ENCODE measurements around the gene SEMA3A.
"Not testable (repeated sequence)": the region's sequence is repeated elsewhere in the genome, so short reads cannot be mapped to it uniquely, and the experiment has no call there.

The SEMA3A gene

DNA sequence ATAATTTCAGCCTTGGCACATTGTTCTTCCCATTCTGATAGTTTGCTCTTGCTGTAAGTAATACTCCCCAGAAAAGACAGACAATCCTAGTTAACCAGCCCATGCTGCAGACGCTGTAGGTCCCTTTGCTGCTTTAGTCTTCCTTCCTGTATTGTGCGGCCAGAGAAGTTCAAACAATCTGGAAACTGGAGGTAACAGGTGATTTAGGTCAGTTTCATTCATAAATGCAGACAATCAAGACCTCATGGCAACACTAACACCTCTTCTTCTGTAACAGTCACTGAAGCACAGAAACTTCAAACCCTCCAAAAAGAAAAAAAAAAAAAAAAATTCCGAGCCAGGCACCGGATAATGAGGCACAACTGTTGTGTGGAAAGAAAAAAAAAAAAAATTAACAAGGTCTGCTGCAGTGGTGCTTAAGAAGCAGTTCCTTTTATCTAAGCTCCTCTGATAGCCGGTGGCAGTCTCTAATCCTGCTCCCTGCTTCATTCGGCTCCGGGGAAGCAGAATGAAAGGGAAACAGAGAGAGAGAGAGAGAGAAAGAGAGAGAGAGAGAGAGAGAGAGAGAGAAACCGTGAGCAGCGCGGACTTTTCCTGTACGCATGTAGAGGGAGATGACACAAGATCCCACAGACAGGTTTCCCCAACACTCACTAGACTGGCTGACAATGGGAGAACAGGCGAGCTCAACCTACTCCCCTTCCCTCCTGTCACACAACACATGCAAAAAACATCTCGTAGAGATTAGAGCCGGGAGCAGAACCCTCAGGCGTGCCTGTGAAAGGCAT is at the start of gene SEMA3A:
Gene SEMA3A, minus strand, starts transcription at position 306 of the 788 bp plus-strand sequence. Its CDS starts 203 bp downstream, at position 103.
- no peak for DNase-seq

DNA sequence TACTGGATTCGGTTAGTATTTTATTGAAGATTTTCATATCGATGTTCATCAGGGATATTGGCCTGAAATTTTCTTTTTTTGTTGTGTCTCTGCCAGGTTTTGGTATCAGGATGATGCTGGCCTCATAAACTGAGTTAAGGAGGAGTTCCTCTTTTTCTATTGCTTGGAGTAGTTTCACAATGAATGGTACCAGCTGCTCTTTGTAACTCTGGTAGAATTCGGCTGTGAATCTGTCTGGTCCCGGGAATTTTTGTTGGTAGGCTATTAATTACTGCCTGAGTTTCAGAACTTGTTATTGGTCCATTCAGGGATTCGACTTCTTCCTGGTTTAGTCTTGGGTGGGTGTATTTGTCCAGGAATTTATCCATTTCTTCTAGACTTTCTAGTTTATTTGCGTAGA is 48.4 kb upstream of the SEMA3A start:
- peak; percentile 6 for DNase-seq

DNA sequence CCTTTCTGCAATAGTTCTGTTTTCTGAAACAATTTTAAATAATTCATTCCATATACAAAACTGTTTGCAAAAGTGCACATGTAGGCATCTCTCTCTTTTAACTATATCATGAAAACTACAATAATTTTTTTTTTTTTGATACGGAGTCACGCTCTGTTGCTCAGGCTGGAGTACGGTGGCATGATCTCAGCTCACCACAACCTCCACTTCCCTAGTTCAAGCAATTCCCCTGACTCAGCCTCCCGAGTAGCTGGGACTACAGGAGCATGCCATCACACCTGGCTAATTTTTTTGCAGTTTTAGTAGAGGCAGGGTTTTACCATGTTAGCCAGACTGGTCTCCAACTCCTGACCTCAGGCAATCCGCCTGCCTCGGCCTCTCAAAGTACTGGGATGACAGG is 44.0 kb upstream of the SEMA3A start:
- no peak for DNase-seq

DNA sequence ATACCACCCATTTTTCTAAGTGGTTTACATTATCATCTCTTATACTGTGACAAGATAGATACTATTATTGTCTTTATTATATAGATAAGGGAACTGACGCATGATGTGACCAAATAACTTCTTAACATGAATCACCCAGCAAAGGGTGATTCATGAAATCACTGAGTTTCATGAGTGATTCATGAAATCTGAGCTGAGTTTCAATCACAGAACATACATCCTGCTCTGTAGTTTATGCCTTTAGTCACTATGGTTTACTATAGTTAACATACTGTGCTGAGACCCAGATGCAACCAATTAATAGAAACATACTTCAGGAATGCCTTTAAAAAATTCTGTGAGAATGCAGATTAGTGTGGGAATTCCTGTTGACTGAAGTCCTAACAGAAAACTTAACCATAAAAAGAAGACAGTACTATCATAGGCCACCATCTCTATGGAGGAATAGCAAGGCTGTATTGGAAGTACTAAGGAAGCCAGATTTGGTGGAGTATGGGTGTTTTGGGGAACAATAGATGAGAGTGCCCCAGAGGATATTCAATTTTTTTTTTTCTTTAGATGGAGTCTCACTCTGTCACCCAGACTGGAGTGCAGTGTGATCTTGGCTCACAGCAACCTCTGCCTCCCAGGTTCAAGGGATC is 43.1 kb upstream of the SEMA3A start:
- no peak for DNase-seq

DNA sequence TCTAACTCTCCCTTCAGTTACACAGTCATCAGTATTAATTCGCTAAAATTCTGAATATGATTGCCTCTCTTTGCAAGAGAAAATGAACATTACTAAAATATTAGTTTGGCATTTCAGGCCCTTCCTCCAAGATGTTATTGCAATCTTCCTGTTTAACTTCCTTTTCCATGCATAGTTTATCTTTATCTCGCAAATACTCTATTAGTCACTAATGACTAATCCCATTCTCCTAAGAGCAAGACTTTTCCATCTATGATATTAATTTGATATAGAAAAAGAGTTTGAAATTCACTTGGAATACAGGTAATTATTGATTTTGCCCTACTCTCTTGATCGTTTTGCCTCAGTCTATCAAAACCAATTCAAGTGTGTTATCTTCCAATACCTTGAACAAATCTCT is 41.8 kb upstream of the SEMA3A start:
- DNase-seq = no peak

DNA sequence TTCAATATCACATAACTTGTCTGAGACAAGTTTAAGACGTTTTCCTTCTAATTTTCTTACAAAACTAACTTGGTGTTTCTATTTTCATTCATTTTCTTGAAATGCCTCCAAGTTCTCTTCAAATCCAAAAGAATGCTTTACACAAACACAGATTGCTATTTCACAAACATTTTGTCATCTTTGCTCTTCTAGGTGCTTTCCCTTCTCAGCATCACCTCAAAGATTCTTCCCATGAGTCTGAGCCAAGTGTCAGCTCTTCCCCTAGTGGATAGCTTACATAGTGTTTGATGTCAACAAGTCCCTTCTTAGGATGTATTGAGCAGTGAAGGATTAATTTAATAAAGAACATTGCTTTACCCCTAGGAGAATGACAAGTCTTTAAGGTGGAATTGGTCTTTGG is 38.1 kb upstream of the SEMA3A start:
- DNase-seq = no peak

DNA sequence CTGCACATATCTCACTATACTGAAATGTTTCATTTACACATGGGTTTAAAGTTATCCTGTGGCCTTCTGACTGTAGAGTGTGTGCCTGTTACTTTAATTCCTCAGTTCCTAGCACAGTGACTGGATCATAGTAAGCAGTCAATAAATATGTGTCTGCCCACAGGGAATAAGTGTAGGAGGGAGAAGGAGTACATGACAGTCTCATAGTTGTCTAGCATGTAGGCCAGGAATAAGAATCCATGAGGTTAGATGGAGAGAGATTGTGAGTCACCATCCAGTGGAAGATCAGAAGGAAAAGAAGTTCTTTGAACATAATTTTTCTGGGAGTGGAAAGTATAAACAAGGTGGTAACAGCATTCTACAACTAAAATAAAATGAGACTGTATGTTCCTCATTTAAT is 36.6 kb upstream of the SEMA3A start:
- DNase-seq = no peak

DNA sequence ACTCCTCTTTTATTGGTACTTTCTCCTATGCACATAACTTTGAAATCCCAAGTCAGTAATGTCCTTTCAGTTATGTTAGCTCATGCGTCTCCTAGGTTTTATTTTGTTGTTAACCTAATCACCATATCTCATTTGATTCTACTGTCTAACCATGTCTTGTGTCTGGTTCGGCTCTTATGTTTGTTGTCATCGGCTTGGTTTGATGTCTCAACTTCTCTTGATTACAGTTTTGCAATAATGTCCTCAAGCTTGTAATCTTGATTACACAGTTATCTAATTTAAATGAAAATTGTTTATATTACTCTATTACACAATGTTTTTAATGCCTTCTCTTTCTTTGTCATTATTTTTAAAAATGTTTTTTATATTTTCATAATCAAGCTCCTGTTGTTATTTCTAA is 35.9 kb upstream of the SEMA3A start:
- no peak for DNase-seq

DNA sequence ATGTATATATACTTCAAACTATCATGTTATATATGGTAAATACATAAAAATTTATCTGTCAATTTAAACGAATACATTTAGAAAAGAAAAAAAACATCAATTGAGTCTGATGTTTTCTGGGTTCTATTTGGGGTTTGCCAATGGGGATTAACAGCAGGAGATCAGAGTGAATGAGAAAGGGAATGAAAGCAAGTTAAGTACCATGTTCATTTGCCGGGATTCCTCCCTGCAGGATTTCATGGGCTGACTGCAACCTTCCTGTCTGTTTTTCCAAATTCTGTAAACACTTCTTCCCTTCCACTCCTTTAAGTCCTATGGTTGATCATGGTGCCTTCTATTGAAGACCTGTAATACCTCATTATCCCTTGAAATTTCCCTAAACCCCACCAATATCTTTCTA is 33.9 kb upstream of the SEMA3A start:
- no peak for DNase-seq

DNA sequence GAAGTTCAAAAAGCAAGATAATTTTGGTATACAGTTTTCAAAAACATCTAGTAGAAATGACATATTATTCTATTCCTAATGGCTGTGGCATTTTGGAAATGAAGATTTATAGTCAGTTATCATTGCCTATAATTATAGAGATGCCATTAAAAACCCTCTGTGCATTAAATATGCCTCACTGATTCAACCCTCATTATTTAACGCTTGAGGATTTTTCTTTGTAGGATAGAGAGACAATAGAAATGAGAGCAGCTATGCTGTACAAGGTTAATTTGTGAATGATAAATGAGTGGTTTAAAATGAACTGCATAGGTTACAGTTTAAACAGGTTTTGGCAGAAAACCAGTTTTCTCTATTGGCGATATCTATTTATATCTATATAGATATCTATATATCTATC is 32.2 kb upstream of the SEMA3A start:
- no peak for DNase-seq

DNA sequence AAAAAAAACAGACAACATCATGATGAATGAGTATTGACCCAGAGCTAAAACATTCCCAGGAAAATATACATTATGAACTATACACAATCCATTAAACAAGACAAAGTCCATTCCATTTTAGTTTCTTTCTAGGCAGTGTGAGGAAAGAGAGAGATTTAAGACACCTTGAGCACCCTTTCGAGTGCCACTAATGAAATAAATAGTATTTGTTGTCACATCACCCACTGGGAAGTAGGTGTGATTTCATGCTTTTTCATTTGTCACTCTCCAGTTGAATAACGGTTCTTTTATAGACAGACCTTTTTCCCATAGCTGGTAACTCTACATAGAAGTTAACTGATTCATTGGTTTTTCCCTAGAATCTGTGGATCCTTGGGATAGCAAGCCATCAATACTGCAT is 29.9 kb upstream of the SEMA3A start:
- DNase-seq = no peak

DNA sequence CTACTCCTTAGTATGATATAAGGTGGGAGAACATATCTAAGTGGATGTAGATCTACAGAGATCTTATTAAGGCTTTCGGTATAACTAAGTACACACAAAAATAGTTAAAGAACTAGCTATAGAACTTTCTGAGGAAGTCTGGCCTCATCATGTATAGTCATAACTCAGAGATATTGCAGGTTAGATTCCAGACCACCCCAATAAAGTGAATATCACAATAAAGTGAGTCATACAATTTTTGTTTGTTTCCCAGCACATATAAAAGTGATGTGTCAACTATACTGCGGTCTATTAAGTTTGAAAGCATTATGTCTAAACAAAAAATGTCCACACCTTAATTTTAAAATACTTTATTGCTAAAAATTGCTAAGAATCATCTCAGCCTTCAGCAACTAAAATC is 24.7 kb upstream of the SEMA3A start:
- DNase-seq = no peak

DNA sequence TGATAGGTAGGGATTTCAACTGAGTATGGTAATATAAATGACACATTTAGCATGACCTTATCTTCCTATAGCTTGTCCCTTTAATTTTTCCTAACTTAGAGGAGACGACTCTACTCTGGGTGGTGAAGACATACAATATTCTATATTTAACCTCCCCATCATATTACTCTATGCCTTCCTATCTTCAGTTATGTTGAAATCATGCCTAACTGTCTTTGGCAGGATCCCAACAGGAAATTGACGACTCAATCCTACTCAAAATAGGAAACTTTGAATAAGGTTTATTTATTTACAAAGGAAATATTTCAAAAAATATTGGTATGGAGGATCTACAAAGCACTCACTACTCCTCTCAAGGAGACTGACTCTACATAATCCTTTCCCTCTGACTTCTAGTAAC is 24.1 kb upstream of the SEMA3A start:
- no peak for DNase-seq

DNA sequence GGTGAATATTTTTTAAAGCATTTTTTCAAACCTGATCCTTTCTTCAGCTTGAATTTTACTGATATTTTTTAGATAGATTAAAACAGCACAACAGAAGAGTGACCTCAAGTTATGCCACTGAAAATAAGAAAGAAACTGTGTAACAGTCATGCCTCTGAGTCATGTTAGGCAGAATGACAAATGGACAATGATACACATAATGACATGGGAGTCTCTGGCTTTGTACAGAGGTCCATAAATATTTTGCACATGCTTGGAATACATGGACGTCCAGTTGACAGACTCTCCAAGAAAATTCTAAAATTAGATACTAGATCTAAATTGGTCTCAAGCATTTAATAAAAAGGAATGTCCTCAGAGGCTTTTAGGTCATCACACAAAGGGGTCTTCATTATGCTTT is 21.9 kb upstream of the SEMA3A start:
- DNase-seq = no peak

DNA sequence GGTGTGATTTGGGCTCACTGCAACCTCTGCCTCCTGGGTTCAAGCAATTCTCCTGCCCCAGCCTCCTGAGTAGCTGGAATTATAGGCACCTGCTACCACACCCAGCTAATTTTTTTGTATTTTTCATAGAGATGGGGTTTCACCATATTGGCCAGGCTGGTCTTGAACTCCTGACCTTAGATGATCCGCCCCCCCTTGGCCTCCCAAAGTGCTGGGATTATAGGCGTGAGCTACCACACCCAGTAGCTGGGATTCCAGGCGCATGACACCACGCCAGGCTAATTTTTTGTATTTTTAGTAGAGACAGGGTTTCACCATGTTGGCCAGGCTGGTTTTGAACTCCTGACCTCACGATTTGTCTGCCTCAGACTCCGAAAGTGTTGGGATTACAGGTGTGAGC is 20.2 kb upstream of the SEMA3A start:
- DNase-seq = not testable (repeated sequence)

DNA sequence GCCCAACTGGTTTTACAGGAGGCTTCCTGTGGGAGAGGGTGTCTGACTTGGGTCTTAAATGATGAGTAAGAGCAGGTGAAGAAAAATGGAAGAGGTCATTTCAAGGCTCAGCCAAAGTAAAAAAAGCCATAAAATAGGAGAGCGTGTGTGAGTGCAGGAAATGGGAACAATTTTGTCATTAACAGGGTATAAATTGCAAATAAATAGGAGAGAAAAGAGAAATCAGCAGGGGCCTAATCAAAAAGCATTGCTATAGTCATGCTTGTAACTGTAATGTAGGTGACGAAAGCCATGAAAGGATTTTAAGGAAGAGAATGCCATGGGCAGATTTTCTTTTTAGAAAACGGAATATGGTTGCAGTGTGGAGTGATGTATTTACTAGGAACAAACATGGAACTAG is 15.7 kb upstream of the SEMA3A start:
- DNase-seq = no peak

DNA sequence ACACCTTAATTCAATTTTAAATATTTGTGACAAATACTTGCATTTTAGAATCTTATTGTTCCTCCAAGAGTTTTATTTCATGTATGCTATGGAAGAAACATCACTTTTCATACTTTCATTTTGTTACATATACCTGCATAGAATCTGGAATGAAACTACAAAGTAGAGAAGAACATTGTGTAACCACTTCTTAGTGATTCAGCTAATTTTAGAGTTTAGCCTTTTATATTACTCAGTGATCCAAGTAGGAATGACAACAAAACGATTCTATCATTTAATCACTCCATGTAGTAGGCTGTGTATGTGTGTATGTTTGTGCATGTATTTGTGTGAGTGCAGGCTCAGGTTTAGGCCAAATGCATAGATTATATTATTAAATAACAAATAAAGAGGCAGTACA is 14.4 kb upstream of the SEMA3A start:
- no peak for DNase-seq

DNA sequence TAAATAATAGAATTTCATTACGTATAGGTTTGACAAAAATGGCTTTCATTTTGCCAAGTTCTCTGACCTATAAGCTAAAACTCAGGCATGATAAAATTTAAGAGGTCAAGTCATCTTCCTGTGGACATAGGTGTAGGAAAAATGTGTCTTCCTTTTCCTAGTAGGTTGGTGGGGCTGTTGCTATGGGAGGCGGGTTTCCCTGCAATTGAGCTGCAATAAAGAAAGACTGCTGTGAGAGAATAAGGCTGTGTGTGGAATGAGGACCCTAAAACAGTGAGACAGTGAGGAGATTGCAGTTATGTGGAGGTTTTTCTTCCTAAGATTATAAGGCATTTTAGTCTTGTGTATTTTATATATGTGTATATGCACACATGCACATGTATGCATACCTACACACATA is 13.0 kb upstream of the SEMA3A start:
- DNase-seq = no peak

DNA sequence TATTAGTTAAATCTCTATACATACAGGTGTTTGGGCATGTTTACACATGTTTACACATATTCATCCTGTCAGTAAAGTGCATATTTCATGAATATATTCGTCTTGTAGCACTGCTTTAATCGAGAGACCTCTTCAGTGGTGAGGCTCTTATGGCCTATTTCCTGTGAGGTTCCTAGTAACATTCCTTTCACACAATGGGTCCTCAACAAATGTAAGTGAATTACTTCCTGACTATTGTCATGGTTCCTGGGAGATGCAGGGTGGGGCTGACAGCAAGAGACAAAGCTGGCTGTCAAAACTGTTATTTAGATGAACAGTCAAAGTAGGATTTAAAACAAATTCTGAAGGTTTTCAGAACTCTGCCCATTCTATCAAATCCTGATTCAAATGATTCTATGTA is 12.4 kb upstream of the SEMA3A start:
- no peak for DNase-seq

DNA sequence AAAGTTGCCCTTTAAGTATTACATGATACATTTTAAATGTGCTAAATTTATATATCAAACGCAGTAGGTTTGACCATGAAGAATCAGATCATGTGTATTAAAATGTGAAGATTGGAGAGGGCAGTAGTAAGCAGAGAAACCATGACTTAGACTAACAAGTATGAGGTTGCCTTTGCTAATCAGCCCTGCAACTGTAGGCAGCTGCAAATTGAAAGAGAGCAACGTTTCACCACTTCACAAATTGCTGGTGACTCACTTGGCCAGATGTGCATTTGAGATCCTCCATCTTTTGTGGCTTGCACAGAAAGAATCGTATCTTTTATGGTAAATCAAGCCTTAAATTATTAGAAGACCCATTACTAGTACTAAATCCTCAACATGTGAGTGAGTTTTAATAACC is 10.1 kb upstream of the SEMA3A start:
- no peak for DNase-seq

DNA sequence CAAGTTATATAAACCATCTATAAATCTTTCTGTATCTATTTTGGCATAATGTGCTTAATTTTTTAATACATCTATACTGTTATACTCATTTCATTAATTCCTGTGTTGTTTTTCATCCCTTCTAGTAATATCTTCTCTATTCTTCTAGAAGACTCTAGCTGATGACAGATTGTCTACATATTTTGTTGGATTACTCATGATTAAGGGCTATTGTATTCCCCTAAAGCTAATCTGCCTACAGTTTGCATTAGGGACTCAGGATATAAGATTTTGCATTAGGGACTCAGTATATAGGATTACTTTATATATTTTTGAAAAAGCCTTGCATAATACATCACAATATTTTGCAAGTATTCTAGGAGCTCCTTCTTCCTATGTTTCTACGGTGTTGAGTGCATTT is 8.3 kb upstream of the SEMA3A start:
- DNase-seq = no peak

DNA sequence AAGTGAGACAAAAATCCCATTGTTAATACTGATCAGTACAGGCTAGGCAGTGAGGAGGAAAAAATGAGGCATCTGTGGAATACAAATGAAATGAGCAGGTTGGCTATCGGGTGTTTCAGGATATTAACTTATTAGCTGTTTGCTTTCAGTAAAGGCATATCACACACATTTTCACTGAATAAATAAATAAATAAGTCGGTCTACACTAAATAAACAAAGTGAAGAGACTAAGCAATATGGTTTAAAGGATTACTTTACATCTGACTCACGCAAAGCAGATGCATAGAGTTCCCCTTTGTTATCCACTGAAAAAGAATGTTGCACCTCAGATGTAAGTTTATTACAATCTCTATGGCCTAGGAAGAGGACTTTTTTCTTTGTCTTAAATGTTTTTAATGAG is 6.3 kb upstream of the SEMA3A start:
- no peak for DNase-seq

DNA sequence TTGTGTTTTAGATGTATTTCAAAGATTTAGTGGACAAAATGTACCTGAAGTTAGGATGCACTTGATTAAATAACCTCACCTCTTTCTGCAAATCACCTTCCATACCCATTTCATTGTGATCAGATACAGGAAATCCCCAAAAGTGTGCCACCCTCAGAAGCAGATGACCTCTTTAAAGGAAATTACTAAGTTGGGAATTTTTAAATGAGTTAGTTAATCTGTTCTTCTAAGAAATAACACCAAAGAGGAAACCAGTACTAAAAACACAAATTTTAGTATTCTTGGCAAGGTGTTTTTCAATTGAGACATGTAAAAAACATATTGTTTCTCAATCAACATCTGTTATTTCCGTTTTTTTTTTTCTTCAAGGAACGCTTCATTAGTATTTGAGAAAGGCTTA is 4.6 kb upstream of the SEMA3A start:
- no peak for DNase-seq

DNA sequence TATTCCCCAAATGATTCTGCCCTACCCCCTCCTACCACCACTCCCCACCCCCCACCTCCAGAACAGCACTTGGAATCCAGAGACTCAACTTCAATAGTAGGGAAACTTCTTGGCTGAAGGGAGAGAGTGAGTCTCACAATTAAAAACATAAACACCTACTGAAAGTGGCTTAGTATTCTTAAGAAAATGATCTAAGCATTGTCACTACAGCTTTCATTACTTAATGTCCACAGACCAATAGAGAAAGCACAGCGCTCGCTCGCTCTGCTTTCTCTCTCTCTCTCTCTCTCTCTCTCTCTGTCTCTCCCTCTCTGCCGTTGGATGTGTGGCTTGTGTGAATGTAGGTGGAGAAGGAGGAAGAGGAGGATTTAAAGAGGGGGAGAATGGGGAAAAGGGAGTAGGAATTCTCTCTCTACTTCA is 1.5 kb upstream of the SEMA3A start:
- no peak for DNase-seq
